Measurements from ENCODE around the gene CD300A.

DNA sequence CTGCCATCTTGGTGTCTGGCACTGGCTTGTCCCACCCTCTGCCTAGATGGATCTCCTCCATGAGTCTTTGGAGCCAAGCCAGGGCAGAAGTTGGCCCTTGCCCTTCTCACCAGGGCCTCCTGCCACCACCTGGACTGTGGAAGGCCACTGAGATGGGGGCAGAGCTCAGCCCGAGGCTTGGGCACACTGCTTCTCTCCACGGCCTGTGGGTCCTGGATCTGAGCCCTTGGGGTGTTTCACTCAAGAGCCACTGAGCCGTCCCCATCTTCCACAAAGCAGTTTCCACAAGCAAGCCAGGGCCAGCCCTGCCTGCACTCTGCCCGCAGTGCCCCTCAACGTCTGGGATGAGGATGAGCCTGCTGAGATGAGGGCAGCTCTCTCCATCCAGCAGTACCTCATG is 16.7 kb upstream of the CD300A start:
- TF ChIP-seq POLR2A (IDR thresholded peaks at IDR 0.05; ENCODE audit: low read depth, low read length) (no peak), CTCF (IDR thresholded peaks at IDR 0.05; ENCODE audit: extremely low read depth in 1 of 2, insufficient read depth in 1 of 2, low read depth in 1 of 2, low read length in 2 of 2) (no peak), MYC (IDR thresholded peaks at IDR 0.05; ENCODE audit: low read depth, low read length) (no peak), EZH2 (IDR thresholded peaks at IDR 0.05; ENCODE audit: borderline replicate concordance, low read depth, low read length, severe bottlenecking) (no peak)

All from endothelial cell of umbilical vein (primary cell).